GM19328 (cell line): ENCODE results near the gene LINC01488.

Experiments
- ATAC-seq: cut with Tn5 transposase; IDR thresholded peaks from one replicate; pipeline ENCODE4 v1.9.1; 2021; ENCODE audit warnings: mild to moderate bottlenecking, moderate library complexity; ENCODE audit not compliant: unreplicated experiment

LINC01488 gene

DNA sequence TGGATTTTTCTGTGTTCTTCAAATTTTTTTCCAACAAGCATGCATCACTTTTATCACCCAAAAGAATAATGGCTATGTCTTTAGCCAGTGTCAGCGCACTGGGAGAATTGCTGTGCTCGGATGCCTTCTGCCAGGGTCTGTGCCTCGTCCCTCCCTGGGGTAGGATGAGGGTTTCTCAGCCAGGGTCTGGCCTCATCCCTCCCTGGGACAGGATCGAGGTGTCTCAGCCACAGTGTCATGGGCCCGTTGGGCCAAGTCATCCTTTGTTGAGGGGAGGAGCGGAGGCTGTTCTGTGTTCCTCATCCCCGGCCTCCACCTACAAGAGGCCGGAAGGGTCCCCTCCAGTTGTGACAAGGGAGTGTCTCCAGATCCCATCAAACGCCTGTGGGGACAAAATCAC lies 22.7 kb downstream of the LINC01488 start:
- no peak for ATAC-seq

DNA sequence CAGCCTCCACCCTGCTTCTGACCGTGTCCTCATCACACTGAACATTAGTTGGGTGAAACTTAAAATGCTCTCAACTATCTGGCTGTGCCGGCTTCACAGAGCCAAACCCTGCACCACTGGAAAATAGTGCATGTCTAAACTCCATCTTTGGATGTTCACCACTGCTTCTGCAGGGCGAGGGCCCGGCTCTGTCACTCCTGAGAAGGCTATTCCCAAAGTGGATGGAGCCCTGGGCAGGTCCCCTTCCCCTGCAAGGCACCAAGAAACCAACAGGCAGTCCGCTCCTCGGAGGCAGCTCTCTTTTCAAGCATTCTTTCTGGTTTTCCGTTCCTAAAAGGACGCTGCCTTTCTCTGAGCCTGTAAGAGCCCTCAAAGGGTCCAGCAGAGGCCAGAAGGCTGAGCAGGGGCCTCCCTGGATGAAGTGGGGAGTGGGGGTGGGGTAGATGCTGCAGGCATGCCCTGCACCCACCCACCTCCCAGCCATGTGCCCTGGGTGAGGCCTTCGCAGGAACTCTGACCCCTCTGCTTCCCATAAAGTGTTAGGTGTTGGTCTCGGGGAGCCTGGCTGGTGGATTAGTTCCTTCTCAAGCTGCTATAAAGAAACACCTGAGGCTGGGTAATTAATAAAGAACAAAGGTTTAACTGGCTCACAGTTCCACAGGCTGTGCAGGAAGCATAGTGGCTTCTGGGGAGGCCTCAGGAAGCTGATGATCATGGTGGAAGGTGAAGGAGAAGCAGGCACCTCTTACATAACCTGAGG lies 23.3 kb downstream of the LINC01488 start:
- ATAC-seq, result no peak

DNA sequence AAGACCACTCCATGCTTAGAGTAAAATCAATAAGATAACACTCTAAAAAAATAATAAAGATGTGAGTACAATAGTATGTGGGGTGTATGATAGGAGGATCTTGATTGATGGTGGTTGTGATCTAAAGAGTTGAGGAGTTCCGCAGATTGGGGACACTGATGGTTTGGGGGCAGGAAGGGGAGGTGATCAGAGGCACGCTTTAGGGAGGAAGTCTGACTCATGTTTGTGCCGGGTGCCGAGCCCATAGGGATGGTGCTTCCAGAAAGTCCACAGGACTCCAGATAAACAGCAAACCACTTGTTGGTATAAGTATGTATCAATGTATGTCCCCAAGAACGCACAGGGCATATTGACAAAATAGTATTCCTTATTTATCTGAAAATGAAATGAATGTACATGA lies 27.5 kb downstream of the LINC01488 start:
- no peak for ATAC-seq

DNA sequence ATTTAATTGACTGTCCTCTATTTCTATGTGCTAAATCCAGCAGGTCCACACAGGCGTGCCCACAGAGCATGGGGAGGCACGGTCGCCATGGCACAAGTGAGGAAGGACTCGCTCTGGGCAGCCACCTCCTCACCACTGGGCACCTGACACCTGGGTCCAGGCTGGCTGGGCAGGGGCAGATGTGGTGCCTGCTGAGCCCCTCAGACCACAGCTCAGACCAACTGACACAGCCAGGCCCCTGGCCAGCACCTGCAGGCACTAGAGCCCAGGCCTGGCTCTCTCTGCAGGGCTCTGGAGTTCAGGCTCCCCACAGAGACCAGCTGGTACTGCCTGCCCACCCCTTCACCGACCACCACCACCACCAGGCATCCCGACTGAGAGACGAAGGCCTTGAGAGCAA lies 27.9 kb downstream of the LINC01488 start:
- ATAC-seq, result no peak

DNA sequence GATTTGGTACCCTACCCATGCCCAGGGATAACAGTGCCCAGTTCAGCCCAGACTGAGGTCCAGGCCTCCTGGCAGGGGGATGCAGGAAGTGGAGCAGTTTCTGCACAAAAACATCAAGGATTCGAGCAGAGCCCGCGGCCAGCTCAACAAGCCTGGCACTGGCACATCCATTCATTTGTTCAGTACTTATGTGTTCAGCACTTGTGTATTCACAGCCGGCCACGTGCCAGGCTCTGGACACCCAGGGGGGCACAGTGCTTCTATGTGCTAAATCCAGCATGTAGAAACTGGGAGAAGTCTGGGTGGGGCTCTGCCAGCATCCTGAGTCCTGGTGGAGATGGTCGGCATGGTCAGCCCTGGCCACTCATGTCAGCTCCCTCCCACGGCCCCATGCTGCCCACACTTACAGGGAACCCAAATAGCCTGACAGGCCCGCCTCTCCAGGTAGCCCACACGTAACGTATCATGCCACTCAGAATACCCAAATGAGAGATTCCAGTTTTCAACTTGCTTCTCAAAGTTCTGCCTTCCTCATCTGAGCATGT lies 28.5 kb downstream of the LINC01488 start:
- no peak for ATAC-seq

DNA sequence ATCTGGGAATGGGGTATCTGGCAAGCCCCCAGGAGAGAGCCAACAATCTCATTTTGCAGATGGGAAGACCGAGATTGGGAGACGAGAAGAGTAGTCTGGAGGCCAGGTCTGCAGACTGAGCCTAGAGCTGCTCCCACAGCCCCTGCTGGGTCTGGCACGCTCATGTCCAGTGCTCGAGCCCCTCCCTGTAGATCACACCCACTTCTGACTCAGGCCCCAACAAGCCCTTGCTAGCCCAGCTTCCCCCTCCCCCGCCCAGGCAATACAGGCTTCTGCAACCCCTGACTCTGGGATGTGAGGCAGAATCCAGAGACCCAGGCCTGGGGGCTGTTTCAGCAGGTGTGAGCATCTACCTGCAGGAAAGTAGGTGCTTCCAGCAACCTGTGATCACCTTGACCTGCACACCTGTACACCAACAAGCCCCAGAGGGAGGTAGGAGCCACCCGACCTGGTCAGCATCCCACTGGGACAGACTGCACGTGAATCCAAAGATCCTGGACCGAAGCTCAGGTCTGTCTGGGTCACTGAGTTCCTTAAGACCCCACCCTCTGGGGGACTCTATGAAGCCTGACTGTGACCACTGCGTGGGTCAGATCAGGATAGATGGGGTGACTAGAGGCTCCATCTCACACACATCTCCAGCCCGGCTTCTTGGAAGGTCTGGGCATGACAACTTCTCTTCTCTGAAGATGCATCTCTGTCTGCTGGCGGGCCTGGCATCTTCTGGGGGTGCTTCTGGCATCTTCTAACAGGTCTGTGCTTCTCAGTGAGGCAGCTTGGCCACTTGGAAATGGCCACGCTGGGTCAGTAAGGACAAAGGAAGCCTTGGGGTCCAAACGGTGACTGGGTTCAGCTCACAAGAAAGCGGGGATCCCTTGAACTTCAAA lies 29.3 kb downstream of the LINC01488 start:
- no peak for ATAC-seq

DNA sequence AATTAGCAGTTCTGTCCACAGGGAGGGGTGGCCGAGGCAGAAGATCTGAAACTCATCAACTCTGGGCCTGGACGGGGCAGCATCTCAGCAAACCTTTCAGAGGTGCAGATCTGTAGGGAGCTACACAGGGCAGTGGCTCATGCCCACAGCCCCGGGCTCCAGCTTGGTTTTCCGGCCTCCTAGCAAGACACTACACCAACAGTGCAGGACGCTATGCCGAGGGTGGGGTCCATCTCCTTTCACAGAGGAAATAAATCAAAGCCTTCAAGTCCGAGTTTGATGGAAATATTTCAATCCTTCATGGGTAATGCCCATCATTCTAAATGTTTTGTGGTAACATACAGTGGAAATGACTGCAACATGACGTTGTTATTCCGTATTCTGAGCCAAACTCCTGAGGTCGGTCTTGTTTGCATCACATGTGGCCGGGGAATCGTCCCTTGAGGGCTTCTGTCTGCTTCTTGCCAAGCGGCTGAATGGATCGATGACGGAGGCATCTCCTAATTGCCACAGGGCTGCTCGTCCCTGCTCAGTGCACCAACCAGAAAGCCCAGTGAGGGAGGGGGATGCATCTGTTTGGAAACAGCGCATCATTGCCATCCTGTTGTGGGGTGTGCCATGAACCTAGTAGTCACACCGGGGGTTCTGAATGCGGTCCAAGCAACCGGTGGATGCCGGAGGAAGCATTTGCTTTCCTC lies 30.0 kb downstream of the LINC01488 start:
- ATAC-seq, result no peak

DNA sequence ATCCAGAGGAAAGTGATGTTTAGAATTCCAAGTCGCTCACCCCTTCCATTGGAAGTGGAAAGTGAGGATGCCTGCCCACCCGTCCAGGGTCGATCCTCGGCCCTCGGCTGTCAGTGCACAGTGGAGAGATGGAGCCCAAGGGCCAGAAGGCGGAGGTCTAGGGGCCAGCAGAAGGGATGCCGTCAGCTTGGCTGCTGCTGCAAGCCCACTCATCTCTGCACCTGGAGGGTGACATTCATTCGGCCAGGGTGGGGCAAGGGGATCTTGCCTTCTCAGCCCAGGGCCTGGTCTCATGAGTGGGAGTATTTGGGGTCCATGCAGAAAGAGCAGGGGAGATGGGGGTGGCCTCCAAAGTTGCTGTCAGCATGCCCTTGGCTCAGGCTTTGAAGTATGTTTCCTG lies 30.7 kb downstream of the LINC01488 start:
- ATAC-seq, result no peak

DNA sequence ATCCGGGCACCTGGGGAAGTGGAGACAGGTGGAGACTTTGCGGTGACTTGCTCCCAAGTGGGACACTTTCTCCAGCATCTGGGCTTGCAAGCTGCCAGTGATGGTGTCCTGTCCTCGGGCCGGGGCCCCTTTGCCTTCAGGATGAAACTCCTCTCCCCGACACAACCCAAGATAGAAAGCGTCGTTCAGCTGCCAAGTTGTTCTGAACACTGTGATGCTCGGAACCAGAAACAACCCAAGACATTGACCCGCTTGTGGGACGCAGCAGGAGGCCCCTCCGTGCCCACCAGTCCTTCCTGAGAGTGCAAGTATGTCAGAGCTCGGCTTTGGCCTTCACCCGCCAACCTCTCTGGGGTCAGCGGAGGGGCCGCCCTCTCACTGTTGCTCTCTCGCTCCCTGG lies 31.3 kb downstream of the LINC01488 start:
- ATAC-seq, result no peak

DNA sequence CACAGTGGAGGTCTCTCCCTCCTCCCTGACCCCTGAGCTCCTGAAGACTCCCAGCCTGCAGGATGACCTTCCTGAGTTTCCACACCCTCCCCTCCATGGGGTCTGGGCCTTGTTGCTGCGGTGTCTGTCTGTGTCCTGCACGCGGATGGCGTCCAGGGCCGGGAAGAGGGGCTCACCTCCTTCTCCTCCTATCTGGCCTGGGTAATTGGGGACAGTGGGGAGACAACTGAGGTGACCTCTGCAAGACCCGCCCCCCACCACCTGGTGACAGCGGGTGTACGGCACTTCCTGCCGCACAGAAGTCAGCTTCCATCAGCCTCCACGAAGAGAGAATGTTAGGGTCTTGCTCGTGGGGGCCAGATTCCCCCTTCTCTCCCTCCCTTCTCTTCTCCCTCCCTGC lies 31.7 kb downstream of the LINC01488 start:
- ATAC-seq, result no peak

DNA sequence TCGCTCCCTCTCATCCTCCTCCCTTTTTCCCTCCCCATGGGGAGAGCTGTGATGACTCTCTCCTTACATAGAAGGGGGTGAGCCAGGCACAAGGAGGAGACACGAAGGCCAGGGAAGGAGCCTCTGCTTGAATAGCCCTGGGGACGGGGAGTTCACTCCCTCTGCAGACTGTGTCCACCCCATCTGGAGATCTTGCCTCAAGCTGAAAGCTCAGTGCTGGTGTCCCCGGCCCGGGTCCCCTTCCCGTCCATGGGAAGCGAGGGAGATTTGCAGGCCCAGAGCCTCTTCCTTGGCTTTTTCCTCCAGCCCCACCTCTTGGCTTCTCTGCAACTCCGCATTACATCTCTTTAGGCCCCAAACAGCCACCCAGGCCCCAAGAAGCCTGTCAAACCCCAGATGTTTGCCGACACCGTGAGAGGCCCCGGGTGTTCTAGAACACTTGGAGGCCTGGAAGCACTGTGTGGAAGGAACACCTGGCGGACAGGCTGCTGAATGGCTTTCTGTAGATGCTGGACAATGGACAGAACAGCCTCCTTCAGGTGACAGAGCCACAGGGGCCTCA lies 32.3 kb downstream of the LINC01488 start:
- ATAC-seq, result no peak

DNA sequence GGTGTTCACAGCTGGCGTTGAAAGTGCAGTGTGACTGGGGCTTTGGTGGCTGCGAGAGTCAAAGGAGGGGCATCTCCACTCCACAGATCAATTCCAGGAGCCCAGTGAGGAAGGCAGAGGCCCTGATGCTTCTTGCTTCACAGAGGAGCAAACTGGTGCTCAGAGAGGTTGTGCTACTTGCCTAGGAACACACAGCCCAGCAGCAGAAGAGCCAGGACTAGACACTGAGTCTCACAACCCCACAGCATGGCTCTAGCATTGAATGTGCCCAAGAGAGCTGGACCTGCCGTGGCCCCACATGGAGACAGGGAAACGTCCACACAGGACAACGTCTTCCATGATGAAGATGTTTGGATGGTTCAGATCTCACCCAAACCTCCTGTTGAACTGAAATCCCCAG lies 33.3 kb downstream of the LINC01488 start:
- ATAC-seq, result no peak

DNA sequence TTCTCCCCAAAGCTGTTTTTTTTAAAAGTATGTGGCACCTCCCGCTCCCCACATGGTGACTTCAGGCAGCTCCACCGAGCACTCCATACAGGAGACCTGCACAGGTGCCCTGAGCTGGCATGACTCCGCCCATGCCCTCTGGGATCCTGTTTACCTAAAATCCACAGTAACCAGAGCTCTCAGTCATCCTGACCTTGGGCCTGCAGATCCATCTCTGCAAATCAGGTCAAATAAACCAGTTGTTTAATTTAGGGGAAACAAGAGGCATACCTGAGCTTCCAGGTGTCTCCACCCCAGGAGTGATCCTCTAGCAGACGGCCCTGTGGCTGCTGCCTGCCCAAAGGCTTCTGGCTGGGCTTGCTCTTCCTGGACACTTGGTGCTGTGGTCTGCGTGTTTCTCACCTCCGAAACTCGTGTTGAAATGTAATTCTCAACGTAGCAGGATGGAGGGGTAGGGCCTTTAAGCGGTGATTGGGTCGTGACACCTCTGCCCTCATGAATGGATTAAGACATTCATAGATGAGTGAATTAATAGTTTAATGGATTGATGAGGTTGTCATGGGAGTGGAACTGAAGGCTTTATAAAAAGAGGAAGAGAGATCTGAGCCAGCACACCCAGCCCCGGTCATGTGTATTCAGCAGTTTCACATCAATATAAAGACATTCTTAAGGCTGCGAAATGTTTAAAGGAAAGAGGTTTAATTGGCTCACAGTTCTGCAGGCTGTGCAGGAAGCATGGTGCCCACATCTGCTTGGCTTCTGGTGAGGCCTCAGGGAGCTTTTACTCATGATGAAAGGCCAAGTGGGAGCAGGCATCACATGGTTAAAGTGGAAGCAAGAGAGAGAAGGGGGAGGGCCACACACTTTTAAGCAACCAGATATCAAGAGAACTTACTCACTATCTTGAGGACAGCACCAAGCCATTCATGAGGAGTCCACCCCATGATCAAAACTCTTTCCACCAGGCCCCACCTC lies 34.1 kb downstream of the LINC01488 start:
- no peak for ATAC-seq

DNA sequence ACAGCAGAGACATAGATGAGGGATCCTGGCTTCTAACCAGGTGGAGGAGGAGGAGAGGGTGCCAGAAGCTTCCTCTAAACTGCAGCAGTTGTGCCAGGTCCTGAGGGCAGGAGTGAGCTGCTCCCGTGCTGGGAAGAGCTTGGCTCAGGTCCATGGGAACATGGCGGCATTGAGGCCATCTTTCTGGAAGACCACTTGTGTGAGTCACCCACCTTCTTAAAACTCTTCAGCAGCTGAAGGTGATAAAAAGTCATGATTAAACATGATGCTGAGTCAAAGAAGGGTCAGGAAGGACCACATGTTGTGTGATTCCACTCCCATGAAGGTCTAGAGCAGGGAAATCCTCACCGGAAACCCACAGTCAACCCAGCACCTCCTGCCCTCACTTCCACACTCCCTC lies 35.1 kb downstream of the LINC01488 start:
- ATAC-seq, result no peak

DNA sequence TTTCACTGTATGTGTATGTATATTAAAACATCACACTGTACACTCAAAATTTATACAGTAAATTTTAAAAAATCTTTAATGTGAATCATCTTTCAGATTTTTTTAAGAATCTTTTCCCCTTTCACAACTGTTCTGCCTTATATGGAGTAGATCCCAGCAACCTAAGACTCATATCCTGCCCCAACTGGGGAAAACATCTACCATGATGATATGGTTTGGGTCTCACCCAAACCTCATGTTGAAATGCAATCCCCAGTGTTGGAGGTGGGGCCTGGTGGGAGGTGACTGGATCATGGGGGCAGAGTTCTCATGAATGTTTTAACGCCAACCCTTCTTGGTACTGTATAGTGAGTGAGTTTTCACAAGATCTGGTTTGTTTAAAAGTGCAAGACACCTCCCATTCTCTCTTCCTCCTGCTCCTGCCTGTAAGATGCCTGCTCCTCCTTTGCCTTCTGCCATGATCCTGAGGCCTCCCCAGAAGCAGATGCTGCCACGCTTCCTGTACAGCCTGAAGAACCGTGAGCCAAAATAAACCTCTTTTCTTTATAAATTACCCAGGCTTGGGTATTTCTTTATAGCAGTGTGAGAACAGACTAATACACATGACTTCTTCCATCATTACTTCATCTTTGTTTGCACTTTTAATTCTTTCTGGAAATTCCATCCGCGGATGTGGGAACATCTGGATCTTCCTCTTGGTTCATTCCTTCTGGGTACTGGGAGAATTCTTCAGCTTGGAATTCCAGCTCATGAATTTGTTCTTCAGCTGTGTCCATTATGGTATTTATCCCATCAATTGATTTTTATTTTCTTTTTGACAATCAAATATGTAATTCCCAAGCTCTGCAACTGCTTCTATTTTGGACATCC lies 36.9 kb downstream of the LINC01488 start:
- ATAC-seq, result no peak

DNA sequence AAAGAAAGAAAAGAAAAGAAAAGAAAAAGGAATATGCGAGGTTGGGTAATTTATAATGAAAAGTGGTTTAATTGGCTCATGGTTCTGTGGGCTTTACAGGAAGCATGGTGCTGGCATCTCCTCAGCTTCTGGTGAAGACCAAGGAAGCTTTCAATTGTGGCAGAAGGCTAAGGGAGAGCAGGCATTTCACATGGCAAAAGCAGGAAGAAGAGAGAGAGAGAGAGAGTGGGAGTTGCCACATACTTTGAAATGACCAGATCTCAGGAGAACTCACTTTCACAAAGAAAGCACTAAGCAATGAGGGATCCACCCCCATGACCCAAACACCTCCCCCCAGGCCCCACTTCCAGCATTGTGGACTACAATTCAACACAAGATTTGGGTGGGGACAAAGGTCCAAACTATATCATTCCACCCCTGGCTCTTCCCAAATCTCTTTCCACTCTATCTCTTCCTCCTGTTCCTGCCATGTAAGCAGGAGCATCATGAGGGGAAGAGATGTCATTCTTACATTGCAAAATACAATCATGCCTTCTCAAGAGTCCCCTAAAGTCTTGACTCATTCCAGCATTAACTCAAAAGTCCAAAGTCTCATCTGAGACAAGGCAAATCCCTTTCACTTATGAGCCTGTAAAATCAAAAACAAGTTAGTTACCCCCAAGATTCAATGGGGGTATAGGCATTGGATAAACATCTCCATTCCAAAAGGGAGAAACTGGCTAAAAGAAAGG lies 38.9 kb downstream of the LINC01488 start:
- no peak for ATAC-seq

DNA sequence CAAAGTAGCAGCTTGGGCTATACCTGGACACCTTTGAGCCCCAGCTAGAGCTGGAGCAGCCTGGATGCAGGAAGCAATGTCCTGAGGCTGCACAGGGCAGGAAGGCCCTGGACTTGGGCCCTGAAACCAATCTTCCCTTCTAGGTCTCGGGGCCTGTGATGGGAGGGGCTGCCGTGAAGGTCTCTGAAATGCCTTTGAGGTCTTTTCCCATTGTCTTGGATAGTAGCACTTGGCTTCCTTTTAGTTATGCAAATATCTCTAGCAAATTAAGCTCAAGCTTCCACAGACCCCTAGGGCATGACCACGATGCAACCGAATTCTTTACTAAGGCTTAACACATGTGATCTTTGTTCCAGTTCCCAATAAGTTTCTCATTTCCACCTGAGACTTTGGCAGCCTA lies 40.0 kb downstream of the LINC01488 start:
- no peak for ATAC-seq

DNA sequence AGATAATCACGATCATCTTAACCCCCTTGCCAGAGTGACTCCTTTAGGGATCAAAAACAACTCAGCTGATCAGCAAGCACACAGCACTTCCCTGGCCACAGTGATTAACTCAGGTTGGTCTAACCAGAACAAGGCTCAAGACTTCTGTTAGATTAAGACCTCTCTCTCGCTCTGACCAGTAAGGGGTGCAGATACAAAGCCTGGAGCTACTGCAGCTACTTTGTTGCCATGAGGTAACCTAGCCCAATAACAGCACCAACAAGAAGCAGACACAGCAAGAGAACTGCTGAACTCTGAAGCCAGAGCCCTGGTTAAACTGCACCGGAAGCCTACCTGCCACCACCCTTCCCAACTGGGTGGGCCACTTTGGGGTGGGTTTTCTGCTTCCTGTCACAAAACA lies 42.0 kb downstream of the LINC01488 start:
- ATAC-seq, result no peak
